ENCODE measurements around the gene CGA.

CGA gene

DNA sequence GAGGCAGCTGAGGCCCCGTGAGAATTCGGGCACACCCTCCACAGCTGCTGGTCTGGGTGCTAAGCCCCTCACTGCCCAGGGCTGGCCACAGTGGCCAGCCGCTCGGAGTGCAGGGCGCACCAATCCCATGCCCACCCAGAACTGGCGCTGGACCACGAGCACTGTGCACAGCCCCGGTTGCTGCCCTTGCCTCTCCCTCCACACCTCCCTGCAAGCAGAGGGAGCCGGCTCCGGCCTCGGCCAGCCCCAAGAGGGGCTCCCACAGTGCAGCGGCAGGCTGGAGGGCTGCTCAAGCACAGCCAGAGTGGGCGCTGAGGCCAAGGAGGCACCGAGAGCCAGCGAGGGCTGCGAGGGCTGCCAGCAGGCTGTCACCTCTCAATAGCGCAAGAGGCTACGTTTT, 35.0 kb downstream of the CGA start:
- Histone ChIP-seq H3K27ac (ENCODE audit: low read depth, low read length, poor library complexity, severe bottlenecking) (no peak overlapping the region), H2AFZ (ENCODE audit: low read length) (no peak overlapping the region), H3K36me3 (ENCODE audit: insufficient read depth, low read length) (no peaks in the 10 kb centered on the region), H3K9me2 (ENCODE audit: low read depth, low read length) (no peaks in the 10 kb centered on the region), H3F3A (ENCODE audit: insufficient read depth, low read length) (no peaks in the 10 kb centered on the region), H3K27me3 (ENCODE audit: insufficient read depth, low read length) (no peaks in the 10 kb centered on the region), H3K79me2 (ENCODE audit: insufficient read depth, low read length) (no peaks in the 10 kb centered on the region), H3K4me3 (ENCODE audit: low read depth, low read length, poor library complexity, severe bottlenecking) (no peak overlapping the region), H4K20me1 (ENCODE audit: insufficient read depth, low read length) (no peaks in the 10 kb centered on the region), H3K4me1 (ENCODE audit: insufficient read depth, low read length, severe bottlenecking) (no peaks in the 10 kb centered on the region), H3K4me2 (ENCODE audit: low read length) (no peak overlapping the region), H3K9ac (ENCODE audit: low read length) (no peak overlapping the region), H3K9me3 (ENCODE audit: low read length) (no peaks in the 10 kb centered on the region)
- TF ChIP-seq EZH2 (IDR thresholded peaks at IDR 0.05; ENCODE audit: borderline replicate concordance, low read length) = no peak
- TF ChIP-seq, protein P1, sequence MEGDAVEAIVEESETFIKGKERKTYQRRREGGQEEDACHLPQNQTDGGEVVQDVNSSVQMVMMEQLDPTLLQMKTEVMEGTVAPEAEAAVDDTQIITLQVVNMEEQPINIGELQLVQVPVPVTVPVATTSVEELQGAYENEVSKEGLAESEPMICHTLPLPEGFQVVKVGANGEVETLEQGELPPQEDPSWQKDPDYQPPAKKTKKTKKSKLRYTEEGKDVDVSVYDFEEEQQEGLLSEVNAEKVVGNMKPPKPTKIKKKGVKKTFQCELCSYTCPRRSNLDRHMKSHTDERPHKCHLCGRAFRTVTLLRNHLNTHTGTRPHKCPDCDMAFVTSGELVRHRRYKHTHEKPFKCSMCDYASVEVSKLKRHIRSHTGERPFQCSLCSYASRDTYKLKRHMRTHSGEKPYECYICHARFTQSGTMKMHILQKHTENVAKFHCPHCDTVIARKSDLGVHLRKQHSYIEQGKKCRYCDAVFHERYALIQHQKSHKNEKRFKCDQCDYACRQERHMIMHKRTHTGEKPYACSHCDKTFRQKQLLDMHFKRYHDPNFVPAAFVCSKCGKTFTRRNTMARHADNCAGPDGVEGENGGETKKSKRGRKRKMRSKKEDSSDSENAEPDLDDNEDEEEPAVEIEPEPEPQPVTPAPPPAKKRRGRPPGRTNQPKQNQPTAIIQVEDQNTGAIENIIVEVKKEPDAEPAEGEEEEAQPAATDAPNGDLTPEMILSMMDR (IDR thresholded peaks at IDR 0.05; ENCODE audit: low read length) = no peak

DNA sequence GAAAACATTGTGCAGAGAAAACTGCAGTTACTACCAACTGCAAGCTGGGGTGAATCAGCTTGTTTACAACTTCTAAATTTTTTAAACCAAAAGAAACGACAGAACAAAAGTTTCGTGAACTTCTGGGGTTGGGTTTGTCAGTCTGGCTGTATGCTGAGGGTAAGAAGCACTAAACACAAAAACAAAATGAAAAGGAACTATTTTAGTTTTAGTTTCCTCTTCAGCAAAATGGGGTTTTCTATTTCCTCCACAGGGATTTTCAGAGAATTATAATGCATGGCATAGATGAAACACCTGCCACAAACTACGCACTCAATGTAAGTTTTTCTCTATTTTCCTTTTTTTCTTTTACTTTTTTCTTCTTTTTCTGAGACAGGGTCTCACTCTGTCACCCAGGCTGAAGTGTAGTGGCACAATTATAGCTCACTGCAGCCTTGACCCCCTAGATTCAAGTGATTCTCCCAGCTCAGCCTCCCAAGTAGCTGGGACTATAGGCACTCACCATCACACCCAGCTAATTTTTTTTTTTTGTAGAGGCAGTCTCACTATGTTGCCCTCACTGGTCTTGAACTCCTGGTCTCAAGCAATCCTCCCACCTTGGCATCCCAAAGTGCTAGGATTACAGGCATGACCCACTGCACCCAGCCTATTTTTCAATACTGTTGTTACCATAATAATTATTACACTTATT, 40.6 kb downstream of the CGA start:
- Histone ChIP-seq H3K9ac (ENCODE audit: low read length) (no peak overlapping the region), H3K4me2 (ENCODE audit: low read length) (no peak overlapping the region), H3K4me1 (ENCODE audit: insufficient read depth, low read length, severe bottlenecking) (no peaks in the 10 kb centered on the region), H3K4me3 (ENCODE audit: low read depth, low read length, poor library complexity, severe bottlenecking) (no peak overlapping the region), H3K9me2 (ENCODE audit: low read depth, low read length) (no peaks in the 10 kb centered on the region), H3K79me2 (ENCODE audit: insufficient read depth, low read length) (no peaks in the 10 kb centered on the region), H3K9me3 (ENCODE audit: low read length) (no peaks in the 10 kb centered on the region), H4K20me1 (ENCODE audit: insufficient read depth, low read length) (no peaks in the 10 kb centered on the region), H3K36me3 (ENCODE audit: insufficient read depth, low read length) (no peaks in the 10 kb centered on the region), H3K27me3 (ENCODE audit: insufficient read depth, low read length) (no peaks in the 10 kb centered on the region), H3F3A (ENCODE audit: insufficient read depth, low read length) (no peaks in the 10 kb centered on the region), H2AFZ (ENCODE audit: low read length) (no peak overlapping the region), H3K27ac (ENCODE audit: low read depth, low read length, poor library complexity, severe bottlenecking) (no peak overlapping the region)
- TF ChIP-seq, protein P1 (IDR thresholded peaks at IDR 0.05; ENCODE audit: low read length) = no peak
- TF ChIP-seq EZH2 (IDR thresholded peaks at IDR 0.05; ENCODE audit: borderline replicate concordance, low read length) = no peak

DNA sequence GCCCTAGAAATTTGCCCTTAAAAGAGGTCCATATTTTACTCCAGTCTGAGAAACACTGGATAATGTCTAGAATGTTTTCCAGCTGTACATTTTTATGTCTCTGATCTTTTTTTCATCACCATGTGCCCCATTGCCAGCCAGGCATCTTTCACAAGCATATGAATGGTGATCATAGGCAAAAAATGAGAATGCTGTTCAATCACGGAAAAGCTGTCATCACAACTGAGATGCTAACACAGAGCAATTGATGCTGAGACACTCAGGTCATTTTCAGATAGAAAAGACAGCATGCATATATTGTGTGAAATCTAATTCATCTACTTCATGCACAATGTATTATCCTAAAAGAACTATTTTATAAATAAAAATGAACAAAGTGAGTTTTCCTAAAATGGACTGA, 41.6 kb downstream of the CGA start:
- Histone ChIP-seq H3K4me1 (ENCODE audit: insufficient read depth, low read length, severe bottlenecking) (no peaks in the 10 kb centered on the region), H3K4me3 (ENCODE audit: low read depth, low read length, poor library complexity, severe bottlenecking) (no peak overlapping the region), H3K4me2 (ENCODE audit: low read length) (no peak overlapping the region), H3K79me2 (ENCODE audit: insufficient read depth, low read length) (no peaks in the 10 kb centered on the region), H2AFZ (ENCODE audit: low read length) (no peak overlapping the region), H3K27me3 (ENCODE audit: insufficient read depth, low read length) (no peaks in the 10 kb centered on the region), H3K36me3 (ENCODE audit: insufficient read depth, low read length) (no peaks in the 10 kb centered on the region), H3K9me3 (ENCODE audit: low read length) (no peaks in the 10 kb centered on the region), H3K27ac (ENCODE audit: low read depth, low read length, poor library complexity, severe bottlenecking) (no peak overlapping the region), H3K9ac (ENCODE audit: low read length) (no peak overlapping the region), H3F3A (ENCODE audit: insufficient read depth, low read length) (no peaks in the 10 kb centered on the region), H3K9me2 (ENCODE audit: low read depth, low read length) (no peaks in the 10 kb centered on the region), H4K20me1 (ENCODE audit: insufficient read depth, low read length) (no peaks in the 10 kb centered on the region)
- no peak for TF ChIP-seq EZH2 (IDR thresholded peaks at IDR 0.05; ENCODE audit: borderline replicate concordance, low read length)
- TF ChIP-seq, protein P1 (IDR thresholded peaks at IDR 0.05; ENCODE audit: low read length) = no peak
